ENCODE measurements around the gene BMP6. TPM values are rescaled to one million over a fixed set of nuclear protein-coding genes. Genes with fewer than 3 reads are reported as not detected.
A peak's percentile ranks its signal among the peaks of the same experiment; 100 is the strongest.
"Not testable (repeated sequence)": the region's sequence is repeated elsewhere in the genome, so short reads cannot be mapped to it uniquely, and the experiment has no call there.

Gene BMP6
- total RNA-seq, 1 donor from 2014 or later = 9.0 TPM

DNA sequence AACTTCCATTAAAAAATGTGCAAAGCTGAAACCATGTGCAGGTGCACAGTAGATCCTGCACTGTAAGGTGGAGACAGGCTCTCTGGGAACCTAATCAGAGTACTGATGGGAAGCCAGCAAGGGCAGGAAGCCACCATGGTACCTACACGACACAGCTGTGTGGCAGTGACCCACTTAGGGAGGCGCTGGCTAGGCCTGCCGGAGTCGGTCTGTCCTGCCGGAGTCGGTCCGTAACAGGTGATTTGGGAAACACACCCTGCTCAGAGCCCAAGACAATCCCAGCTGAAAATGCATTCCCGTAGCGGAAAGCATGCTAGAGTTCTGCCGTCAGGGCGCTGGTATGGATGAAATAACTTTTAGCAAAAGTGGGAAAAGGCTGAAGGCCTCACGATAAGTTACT is 167.4 kb downstream of the BMP6 start:
- intact Hi-C loops (cut with DNase I) = no loop called here
- DNase-seq (ENCODE audit: low spot score) (no peak), ATAC-seq (no peak)

DNA sequence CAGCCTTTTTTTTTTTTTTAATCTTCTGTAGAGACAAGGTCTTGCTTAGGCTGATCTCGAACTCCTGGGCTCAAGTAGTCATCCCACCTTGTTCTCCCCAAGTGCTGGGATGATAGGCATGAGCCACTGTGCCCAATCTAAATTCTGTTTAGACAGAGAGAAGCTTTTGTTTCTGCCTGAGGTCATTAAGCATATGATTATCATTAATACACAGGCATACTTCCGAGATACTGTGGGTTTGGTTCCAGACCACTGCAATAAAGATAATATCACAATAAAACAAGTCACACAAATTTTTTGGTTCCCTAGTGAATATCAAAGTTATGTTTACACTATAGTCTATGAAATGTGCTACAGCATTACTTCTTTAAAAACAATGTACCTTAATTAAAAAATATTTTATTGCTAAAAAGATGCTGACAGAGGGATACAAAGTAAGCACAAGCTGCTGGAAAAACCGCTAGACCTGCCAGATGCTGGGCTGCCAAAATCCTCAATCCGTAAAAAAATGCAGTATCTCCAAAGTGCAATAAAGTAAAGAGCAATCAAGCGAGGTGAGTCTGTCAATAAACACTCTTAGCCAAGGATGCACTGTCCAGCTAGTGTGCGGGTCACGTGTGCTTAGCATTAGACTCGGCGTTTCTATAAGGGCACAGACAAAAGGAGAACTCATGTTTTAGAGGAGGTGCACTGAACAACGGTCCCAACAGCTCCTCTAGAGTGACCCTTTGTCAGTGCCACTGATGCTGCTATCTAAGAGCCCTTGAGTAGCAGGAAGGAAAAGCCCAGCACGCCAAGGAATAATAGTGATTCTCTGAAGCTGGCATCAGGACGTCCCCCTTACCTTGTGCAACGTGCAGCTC is 168.6 kb downstream of the BMP6 start:
- intact Hi-C loops (cut with DNase I) = no loop called here
- ATAC-seq = peak; percentile 17
- DNase-seq (ENCODE audit: low spot score) = no peak

DNA sequence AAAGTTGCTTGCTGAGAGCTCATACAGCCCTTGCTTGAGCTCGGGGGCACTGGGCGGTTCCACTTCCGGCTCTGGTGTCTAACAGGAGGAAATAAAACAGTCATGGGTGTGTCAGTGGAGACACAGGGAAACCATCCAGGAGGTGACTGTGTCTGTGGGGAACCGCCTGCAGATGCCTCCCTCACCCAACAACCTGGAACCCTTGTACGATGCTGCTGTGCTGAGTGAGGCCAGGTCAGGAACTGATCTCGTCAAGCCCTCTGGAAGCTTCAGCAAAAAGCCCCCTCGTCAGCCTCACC is 169.2 kb downstream of the BMP6 start:
- no peak for DNase-seq (ENCODE audit: low spot score)
- intact Hi-C loops (cut with DNase I) = no loop called here
- no peak for ATAC-seq

DNA sequence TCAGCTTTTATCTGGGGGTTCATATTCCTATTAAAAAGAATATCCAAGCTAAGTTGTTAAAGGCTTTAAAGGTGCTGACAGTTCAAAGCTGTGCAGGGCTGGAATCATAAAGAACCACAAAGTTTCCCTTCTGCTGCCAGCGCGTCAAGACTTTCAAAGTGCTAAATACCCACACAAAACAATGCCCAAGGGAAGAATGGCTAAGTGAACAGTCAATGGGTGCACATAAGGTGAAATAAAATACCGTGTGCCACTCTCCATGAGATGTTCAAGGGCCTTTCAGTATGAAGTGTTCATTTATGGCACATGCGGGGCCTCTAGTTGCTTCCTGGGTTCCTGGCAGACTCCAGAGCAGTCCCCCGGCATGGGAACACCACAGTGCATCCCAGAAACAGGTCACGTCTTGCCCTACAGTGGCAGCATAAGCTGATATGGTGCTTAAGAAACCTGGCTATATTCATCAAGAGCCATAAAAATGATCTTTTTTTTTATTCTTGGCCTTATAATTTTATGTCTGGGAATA is 170.6 kb downstream of the BMP6 start:
- no peak for DNase-seq (ENCODE audit: low spot score)
- no peak for ATAC-seq
- intact Hi-C loops (cut with DNase I) = no loop called here

DNA sequence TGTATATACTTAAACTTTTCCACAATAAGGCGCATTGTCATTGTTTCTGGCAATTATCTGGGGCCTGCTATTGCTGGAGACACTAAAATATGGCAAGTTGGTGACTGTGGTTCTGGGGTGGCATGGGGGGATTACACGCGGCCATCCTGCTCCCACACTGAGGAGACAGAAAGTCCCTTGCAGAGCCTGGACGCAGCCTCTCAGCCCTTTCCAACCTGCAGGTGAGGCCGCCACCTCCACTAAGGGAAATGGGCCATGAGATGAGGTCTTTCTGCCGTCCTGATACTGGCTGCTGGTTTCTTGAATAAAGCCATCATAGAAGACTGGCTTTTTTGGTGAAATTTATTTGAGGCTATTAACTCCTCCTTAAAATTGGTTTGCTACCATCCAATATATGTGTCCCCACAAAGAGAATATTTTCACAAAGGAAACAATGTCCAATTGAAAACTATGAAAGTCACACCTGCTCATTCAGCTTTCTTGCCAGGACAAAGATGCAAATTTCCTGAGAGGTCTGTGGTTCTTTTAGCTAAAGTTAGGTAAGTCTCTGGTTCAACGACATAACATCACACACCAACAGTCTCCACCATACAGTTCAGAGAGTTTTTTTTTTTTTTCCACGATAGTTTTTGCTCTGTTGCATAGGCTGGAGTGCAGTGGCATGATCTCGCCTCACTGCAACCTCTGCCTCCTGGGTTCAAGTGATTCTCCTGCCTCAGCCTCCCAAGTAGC is 171.7 kb downstream of the BMP6 start:
- no peak for ATAC-seq
- no peak for DNase-seq (ENCODE audit: low spot score)
- intact Hi-C loops (cut with DNase I) = no loop called here

DNA sequence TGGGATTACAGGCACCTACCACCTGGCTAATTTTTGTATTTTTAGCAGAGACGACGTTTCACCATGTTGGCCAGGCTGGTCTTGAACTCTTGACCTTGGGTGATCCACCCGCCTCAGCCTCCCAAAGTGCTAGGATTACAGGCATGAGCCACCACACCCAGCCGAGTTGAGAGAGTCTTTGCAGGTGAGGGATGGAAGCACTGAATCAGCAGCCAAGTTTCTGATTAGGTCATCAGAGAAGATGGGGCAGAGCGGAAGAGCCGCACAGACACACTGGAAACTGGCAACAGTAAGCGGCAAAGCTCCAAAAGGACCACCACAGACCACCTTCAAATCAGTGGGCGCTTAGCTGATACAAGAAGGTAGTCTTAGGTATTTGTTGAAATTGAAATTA is 172.3 kb downstream of the BMP6 start:
- DNase-seq (ENCODE audit: low spot score); intact Hi-C loops (cut with DNase I); ATAC-seq: not testable (repeated sequence)

DNA sequence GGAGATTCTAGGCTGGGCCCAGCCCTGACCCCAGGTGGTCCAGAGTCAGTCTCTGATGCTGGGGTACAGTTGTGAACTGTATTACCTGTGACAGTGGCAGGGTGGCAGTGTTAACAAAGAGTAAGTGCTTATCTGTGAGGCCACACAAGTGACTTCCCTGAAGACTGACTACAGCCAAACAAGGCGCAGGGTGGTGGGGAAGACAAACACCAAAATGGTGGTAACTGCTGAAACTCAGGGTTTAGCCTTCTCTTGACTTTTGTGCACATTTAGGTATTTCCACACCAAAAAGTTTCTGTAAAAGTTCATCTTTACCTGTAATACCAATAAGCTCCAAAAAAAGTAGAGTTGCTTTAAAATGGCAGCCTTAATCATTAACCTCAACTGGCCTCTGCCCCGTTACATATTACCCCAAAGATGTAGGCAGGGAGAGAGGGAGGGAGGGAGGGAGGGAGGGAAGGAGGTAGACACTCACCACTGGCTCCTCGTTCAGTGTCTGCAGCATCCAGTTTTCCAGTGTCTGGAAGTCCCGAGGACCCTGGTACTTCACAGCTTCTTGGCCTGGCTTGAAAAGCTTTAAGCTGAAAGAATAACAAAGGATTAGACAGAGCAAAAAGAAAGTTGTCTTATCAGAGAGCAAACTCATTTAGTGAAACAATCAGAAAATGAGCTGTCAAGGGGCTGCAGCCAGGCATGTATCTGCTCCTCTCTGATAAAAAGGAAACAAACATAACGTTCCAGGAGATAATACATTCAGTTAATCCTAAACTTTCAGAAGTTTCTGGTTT is 173.4 kb downstream of the BMP6 start:
- DNase-seq (ENCODE audit: low spot score) (no peak), ATAC-seq (peak; percentile 34)
- intact Hi-C loops (cut with DNase I) = no loop called here

DNA sequence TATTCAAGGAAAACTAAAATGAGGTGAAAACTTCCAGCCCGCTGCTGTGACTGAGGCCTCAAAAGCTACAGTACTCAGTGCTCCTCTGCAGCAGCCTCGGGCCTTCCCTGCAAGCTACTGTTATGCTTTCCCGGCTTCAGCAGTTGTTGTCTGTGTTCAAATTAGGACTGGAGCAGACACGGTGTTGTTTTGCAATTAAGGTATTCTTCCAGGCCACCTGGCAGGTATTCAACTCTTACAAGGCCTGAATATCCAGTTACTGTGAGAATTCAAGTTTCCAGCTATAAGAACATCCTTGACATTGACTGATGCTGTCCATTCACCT is 174.0 kb downstream of the BMP6 start:
- intact Hi-C loops (cut with DNase I) = no loop called here
- ATAC-seq = no peak
- no peak for DNase-seq (ENCODE audit: low spot score)

DNA sequence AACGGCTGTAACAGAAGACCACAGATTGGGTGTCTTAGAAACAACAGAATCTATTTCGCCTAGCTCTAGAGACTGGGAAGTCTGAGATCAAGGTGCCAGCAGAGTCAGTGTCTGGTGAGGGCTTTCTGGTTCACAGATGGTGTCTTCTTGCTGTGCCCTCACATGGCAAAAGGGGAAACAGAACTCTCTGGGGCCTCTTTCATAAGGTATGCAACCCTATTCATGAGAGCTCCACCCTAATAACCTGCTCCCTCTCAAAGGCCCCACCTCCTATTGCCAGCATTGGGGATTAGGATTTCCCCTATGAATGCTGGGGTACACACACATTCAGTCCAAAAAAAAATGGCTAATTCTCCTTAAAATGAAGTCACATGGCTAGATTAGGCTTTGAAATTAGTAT is 174.7 kb downstream of the BMP6 start:
- no peak for ATAC-seq

DNA sequence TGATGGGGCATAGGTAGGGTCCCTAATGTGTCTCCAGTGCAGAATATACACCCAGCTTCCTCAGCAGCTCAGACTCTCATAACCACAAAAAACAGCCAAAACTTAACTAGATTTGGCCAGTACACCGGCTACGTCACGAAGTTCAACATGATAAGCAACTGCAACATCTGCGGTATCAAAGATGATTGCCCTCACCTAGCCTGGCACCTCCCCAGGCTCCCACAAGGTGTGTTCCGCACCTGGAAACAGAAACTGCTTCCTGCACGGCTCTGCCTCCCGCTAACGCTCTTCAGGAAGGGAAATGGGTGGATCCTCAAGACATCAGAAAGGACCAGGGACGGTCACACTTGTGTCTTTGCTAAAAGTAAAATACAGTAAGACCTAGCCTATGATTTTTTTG is 175.2 kb downstream of the BMP6 start:
- intact Hi-C loops (cut with DNase I) = no loop called here
- ATAC-seq = no peak
- DNase-seq (ENCODE audit: low spot score) = no peak

More for the DNA sequence above, 174.7 kb downstream of the BMP6 start:
- intact Hi-C loops (cut with DNase I) = no loop called here
- DNase-seq (ENCODE audit: low spot score) = no peak

DNA sequence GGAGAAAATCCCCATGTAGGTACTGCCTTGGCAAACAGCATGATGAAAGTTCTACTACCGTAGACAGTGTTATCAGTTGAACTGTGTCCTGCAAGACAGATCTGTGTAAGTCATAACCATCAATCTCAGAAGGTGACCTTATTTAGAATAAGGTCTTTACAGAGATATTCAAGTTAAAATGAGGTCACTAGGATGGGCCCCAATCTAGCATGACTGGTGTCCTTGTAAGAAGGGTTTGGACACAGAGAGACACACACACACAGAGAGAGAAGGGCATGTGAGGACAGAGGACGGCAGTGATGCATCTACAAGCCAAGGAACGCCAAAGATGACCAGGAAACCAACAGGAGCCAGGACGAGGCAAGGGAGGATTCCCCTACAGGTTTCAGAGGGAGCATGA is 175.9 kb downstream of the BMP6 start:
- intact Hi-C loops (cut with DNase I) = no loop called here
- DNase-seq (ENCODE audit: low spot score) (no peak), ATAC-seq (no peak)

DNA sequence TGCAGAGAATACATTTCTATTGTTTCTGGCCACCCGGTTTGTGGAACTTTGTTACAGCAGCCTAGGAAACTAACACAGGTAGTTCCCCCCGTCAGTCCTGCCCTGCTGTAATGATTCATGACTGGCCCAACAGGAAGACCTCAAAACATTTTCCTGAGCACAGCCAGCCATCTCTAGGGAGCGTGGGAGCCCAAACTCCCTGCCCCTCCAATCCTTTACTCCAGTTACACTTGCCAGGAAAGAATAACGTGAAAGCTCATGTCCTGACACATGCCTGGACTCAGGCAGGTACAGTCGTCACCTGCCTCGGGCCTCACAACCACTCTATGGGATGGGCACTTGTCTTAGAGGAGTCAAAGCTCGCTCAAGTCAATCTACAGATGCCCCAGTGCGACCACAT is 176.3 kb downstream of the BMP6 start:
- intact Hi-C loops (cut with DNase I) = no loop called here
- DNase-seq (ENCODE audit: low spot score) (no peak), ATAC-seq (no peak)

DNA sequence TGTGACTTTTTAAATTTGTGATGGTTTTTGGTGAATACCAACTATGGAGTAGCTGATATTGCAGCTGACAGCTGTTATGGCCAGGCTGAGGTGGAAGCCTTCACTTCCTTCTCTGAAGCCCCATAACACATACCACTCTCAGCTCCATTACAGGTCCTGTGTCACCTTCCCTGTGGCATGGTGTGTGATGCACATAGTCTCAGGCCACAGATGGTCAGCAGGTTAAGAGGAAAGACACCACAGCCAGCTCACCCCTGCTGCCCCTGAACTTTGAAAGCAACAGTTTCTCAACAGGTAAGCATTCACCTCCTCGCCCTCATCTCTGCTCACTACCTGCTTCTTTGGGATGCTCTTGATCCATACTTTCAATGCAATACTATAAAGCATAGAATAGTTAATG is 177.0 kb downstream of the BMP6 start:
- ATAC-seq (no peak), DNase-seq (ENCODE audit: low spot score) (no peak)
- intact Hi-C loops (cut with DNase I) = no loop called here

DNA sequence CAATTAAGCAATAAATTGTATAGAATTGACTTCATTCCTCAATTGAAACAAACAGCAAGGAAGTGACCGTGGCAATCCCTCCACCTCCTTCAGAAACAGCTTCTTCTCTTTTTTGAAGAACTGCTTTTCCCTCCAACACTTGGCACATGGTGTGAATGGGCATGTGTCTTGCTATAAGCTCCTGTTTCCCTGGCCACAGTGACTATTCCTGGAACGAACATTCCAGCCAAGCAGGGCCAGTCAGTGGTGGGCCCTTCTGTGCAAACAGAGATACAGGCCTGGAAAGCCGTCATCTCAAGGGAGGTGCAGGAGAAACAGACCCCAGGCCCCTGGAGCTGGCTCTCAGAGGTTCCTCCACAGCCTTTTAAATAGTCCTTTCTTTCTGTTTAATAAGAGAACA is 177.8 kb downstream of the BMP6 start:
- DNase-seq (ENCODE audit: low spot score) = no peak
- ATAC-seq = no peak
- intact Hi-C loops (cut with DNase I) = no loop called here

DNA sequence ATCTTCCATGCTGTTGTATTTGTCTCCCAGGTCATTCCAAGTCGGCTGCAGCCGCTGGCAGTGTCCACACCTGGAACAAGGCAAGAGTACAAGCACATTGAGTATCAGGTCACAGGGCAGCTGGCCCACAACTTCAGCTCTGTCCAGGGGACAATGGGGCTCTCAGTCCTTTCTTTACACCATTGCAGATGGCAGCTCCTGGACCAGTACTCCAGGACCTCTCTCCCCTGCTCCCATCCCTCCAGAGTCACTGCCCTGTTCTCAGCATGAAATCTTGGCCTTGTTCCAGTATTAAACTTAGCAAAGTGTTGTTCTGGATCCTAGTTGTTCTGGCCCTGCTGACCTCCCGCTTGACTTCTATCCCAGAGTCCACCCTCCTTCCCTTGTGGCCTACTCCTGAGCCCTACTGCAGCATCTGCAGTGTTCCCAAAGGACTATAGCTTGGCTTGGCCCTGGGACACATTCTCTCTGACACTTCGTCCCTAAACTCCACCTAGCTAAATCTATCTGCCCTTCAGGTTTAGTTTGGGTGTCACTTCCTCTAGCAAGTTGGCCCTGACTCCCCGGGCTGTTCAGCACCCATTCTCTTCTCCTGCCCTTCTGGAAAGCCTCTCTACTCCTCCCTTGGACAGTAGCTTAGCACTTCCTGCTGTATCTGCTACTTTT is 178.9 kb downstream of the BMP6 start:
- ATAC-seq (no peak), DNase-seq (ENCODE audit: low spot score) (no peak)
- intact Hi-C loops (cut with DNase I) = no loop called here

DNA sequence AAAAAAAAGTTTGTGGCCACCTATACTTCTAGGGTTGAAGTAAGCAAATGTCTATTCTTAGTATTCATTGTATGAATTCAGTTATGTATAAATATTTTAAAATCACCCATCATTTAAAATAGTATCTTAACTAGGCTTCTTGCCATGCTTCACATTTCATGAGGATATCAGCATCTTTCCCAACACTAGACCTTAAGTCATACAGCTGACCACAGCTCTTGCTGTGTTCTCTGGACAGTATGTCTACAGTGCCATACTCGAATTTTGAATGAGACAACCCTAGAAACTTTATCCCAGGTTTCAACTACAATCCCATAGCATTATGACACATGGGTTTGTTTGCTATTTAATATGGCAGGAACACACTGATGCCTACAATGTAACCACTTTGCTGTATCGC is 179.5 kb downstream of the BMP6 start:
- DNase-seq (ENCODE audit: low spot score) = no peak
- intact Hi-C loops (cut with DNase I) = no loop called here
- ATAC-seq = no peak

DNA sequence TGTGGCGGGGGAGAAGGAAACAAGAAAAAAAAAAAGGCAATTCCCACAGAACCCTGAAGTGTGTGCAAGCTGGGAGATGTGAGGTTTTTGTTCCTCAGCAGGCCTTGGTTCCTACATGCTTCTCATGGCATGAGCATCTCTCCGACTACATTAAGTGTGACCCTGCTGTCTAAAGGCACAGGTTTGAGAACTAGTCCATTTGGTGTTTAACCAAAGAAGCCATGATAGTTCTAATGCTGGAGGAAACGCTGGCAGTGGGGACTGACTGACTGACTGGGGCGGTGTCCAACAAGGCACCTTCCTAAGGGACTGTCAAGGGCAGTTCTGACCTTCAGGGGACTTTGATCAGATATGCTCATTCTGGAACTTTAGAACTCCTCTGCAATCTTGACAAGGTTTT is 180.8 kb downstream of the BMP6 start:
- DNase-seq (ENCODE audit: low spot score) (no peak), ATAC-seq (no peak)
- intact Hi-C loops (cut with DNase I) = no loop called here

DNA sequence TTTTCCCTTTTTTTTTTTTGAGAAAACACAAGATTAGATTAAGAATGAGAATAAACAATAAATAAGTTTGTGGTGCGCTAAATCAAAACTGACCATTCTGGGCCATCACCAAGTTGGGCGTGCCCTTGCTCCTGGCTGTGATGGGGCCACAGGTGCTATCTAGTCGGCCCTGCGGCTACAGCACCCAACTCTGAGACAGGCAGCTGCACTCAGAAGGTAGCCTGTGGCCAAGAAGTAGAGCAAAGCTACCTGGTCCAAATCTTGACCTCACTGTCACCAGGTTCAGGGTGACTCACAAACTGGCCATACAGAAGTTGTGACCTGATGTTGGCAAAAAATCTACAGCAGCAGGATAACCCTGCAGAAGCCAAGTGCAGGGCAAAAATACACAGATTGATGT is 181.3 kb downstream of the BMP6 start:
- intact Hi-C loops (cut with DNase I) = no loop called here
- DNase-seq (ENCODE audit: low spot score) = no peak
- ATAC-seq = no peak

All from sciatic nerve (tissue), 2 donors.